NCI-H345 treated with DMSO at 0.1 percent for 48 hours (cell line): Measurements from ENCODE around the gene RHBDD3.
"Not testable (repeated sequence)": the region's sequence is repeated elsewhere in the genome, so short reads cannot be mapped to it uniquely, and the experiment has no call there.

Source experiments
- DNase-seq: peaks from one replicate; lab custom pipeline; 2025; ENCODE audit not compliant: unreplicated experiment; lab: John Stamatoyannopoulos, UW

RHBDD3 gene

DNA sequence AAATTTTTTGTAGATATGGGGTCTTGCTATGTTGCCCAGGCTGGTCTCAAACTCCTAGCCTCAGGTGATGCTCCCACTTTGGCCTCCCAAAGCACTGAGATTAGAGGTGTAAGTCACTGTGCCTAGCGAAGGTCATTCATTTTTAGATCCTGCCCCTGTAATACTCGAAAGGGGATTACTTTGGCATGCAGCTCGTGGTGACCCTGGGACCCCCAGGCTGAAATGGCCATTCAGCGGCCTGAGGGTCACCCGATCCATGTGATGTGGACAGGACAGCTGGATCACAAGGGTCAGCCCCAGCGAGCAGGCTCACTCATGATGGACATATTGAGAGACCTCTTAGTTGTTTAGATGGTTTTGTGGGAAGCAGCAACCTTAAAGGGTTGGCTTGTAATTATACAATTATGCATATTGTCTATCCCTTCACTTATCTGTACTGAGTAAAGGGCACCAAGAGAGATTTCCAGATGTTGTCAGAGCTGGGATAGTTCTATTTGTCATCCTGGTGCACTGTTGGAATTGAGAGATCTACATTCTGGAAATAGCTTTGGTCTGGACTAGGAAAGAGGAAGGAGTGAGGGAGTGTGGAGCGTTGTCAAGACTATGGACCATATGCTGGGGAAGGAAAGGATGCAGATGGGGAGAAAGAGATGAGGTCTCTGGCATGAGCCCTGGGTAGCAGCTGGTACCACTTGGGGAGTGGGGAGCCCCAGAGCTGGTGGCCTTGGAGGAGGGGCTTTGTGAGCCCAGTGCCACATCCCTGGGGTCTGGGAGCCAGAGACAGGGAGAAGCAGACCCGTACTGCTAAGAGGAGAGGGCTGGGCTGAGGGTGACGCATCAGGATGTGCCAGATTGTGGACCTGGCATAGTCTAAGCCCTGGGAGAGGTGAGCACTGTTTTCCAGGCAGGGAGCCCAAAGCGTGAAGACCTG is 15.5 kb downstream of the RHBDD3 start:
- no peak for DNase-seq

GRCh38 chr22:29251265-29251664 is 16.5 kb downstream of the RHBDD3 start:
- DNase-seq, result no peak

- not testable (repeated sequence) for DNase-seq
These were observed 19.9 kb downstream of the RHBDD3 start for GRCh38 chr22:29247891-29248290.

DNA sequence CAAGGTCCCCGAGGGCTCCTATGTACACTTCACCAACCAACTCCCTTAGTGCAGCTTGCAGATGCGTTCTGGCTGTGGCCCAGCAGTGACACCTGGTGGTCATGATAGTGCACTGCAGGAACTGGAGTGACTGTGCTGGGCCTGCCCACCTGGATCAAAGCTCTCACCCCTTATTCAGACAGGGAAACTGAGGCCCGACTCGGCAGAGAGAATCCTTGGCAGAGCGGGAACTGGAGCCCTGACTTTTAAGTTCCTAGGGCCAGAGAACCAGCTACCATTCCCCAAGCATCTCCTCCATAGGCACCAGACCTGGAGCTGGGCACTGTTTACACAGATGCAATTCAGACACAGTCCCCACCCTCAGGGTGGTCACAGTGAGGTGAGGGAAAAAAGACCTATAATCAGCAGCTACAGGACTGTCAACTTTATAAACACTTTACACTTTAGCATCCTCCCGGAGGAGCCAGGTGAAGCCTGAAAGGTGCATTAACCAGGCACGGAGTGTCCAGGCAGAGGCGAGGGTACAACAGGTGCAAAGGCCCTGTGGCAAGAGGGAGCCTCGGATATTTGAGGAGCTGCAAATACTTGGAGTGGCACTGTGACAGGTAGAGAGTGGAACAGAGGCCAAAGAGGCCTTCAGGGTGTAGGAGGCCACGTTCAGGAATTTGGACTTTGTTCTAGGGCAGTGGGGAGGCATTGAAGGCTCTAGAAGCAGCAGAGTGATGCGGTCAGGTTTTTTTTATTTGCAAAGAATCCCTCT is 22.0 kb downstream of the RHBDD3 start:
- peak; percentile 16 for DNase-seq

DNA sequence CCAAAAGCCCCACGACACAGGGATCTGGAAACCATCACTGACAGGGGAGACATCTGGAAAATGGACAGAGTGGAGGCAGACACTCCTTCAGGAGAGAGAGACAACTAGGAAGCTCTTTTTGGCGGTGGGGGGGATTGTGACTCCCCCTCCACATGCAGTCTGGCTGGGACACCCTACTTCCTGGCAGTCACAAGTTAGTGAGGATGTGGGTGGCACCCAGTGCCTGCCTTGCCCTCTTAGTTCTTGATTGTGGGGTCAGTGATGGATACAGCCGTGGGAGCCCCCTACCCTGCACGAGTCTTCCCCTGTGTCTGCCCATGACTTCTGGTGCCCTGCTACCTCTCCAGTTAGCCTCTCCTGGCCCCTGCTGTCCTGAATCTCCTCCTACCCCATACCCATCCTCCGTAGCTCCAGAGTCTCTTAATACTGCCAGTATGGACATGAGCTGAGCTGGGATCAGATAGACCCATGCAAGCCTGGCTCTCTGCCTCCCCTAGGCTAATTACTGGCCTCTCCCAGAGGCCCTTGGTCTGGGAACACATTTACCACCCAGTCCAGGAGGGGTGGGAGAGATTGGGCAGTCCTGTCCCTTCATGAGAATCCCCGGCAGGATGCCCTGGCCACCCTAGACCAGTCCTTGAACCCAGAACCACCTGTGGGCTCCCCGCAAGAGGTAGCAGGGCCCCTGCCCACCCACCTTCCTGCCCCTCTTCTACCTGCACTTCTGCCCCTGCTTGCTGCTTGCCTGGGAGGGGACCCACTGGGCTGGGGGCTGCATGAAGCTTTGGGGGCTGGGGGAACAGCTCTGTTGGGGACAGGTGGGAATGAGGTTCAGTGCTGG is 22.8 kb downstream of the RHBDD3 start:
- DNase-seq, result no peak

- no peak for DNase-seq
These were observed 23.8 kb downstream of the RHBDD3 start for GRCh38 chr22:29243874-29244446.

- not testable (repeated sequence) for DNase-seq
These were observed 27.3 kb downstream of the RHBDD3 start for GRCh38 chr22:29240481-29240880.

DNA sequence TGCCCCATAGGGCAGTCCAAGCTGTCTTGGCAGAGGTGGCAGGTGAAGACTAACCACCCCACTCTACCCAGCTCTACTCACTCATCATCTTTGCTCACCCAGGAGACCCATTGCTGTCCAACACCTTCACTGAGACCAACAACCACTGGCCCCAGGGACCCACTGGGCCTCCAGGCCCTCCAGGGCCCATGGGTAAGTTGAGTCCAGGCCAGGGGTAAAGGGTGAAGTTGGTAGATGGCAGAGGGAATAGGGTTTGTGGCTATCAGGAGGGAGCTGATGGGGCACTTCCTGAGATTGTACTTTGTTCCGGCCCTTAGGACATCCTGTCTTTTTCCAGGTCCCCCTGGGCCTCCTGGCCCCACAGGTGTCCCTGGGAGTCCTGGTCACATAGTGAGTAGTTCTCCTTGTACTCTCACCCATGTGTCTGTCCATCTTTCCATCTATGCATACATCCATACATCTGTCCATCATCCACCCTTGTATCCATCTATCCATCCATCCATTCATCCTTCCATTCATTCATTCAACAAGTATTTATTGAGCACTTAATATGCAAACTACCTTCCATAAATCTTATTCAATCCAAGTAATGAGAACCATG is 34.4 kb downstream of the RHBDD3 start:
- DNase-seq, result no peak

DNA sequence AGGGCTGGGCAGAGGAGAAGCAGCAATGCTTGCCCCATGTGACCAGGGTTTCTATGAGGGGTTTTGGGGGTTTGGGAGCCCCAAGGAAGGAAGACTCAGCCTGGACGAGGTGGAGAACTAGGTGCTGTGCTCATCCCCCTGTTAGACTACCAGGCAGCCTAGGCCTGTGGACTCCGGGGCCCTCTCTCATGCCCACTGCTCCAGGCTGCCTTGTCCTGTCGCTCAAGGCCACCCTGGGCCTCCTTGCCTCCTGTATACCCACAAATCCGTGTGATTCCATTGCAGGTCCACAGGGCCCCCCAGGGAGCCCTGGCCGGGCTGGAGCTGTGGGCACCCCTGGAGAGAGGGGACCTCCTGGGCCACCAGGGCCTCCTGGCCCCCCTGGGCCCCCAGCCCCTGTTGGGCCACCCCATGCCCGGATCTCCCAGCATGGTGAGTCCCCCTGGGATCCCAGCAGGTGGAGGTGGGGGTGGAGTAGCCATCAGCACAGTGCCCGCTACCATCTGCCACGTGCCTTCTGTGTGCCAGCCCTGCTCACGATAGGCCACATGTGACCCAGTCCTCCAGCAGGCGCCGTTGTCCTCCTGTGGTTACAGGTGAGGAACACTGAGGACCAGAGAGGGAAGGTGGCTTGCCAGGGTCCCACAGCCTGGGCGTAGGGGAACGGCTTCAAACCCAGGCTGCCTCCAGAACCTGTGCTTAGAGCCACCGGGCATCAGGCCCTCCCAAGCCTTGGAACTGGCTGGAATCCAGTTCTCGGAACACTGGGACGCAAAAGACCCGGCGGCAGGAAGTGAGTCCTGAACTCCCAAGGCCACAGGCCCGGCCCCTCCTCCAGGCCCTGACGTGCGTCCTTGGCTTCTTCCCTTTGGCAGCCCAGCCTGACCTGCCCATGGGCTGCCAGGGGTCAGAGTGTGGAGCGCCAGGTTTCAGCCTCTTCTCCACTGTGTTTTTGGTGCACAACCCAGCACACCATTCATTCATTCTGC is 35.5 kb downstream of the RHBDD3 start:
- no peak for DNase-seq

GRCh38 chr22:29230972-29231875 is 36.6 kb downstream of the RHBDD3 start:
- no peak for DNase-seq

DNA sequence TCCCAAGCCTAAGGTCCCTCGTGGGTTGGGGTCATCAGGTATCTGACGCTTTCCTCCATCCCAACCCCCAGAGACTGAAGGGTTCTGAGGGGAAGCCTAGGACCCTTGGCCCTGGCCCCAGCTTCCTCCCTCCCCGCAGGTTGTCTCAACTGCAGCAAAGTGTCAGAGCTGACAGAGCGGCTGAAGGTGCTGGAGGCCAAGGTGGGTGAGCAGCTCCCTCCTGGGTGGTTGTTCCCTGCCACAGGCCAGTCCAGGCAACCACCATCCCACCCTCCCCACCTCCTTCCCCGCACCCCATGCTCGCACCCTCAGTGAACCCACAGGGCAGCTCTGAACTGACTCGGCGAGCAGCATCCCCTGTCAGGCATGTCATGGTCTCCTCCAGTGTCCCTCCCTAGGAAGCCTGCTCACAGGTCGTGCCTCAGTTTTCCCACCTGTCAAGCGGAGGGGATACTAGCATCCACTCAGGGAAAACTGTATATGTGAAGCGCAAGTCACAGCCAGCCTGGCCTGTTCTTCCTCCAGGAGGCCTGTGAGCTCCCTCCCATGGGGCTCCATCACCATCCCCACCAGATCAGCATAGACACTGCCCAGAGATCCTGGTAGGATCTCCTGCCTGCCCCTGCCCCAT is 41.3 kb downstream of the RHBDD3 start:
- DNase-seq, result no peak

DNA sequence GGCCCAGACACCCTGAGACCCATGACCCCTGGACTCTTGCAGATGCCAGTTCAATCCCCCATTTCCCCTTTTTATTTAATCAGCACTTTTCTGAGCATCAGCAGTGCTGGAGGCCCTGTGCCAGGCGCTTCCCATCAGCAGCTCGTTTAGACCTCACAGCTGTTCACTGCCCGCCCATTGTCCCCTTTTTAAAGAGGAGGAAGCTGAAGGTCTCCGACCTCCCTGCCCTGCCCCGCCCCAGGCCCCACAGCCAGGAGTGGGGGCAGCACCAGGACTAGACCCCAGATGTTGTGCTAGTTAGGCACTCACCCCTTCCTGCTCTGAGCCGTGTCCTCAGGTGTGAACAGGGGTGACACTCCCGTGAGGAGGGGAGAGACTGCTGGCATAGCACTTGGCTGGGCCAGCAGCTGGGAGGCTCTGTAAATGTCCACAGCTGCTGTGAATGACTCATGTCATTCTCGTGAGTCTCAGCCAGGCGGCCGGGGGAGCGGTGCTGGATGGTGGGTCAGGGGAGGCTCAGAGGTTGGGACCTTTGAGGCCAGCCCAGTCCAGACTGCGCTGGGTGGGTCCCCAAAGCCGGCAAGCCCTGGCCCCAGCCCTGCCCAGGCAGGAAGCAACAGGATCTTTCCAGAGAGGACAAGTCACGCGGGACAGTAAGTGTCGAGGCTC is 42.2 kb downstream of the RHBDD3 start:
- DNase-seq, result no peak

DNA sequence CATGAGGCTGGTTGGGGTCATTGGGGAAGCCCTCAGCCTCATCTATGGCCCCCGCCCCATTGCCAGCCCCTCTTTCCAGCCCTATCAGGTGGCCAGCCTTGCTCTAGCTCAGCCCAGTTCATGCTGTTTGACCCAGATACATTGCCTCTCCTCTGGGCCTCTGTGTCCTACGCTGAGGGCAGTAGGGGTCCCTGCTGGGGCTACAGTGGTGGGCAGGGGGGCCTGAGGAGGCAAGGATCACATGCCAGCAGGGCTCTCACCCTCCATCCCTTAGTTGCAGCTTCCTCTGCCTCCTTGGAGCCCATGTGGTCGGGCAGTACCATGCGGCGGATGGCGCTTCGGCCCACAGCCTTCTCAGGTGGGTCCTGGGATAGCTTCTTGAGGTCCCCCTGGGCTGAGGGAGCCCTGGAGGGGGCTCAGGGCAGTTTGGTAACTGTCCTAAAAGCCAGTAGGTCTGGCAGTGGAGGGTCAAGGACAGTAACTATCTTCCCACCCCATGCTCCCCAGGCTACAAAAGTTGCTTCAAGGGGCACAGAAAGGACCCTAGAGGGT is 42.8 kb downstream of the RHBDD3 start:
- DNase-seq, result no peak

DNA sequence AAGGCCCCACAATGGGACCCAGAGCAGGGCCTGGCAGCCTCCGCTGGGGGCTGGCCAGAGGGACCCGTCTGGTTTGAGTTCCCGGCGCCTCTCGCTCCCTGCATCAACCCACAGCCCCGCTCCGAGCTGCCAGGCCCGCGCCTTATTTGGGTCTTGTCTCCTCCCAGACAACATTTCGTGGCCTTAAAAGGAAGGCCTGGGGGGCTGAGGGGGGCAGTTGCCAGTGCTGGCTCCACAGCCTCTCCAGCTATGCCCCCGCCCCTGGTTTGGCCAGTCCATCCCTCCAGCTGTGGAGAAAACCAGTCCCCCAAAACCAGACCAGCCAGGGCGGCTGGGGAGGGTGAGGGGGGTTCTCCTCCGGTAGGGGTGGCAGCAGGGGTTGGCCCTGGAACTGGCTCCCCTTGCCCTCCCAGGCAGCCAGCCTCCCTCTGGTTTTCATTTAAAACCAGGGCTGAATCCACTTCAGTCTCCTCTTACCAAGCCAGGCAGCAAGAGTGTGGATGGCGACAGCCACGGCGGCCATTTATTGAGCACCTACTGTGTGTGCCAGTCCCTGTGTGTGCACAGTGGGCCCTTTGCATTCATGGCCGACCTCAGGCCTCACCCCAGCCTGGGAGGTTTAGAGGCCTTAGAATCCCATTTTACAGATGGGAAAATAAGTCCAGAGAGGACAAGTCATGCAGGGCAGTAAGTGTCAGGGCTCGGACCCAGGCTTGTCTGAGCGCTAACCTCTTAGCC is 43.5 kb downstream of the RHBDD3 start:
- no peak for DNase-seq

GRCh38 chr22:29219881-29220670 is 47.7 kb downstream of the RHBDD3 start:
- no peak for DNase-seq
